Erythroblast (primary cell): ENCODE data around the gene HEY2.
"Not testable (repeated sequence)": the region's sequence is repeated elsewhere in the genome, so short reads cannot be mapped to it uniquely, and the experiment has no call there.

Source experiments
- DNase-seq, 2 experiments: peaks; one replicate each; lab custom pipeline; 2025; lab: John Stamatoyannopoulos, UW
- GATA1 ChIP-seq: IDR thresholded peaks from 2 replicates; pipeline ENCODE4 v1.6.1; 2011; ENCODE audit warnings: low read depth, mild to moderate bottlenecking, control low read depth, low read length, moderate library complexity
- POLR2A ChIP-seq: IDR thresholded peaks from 2 replicates; pipeline ENCODE4 v1.6.1; 2011; ENCODE audit warnings: mild to moderate bottlenecking, low read length

The HEY2 gene

GRCh38 chr6:125802383-125802782, 53.0 kb downstream of the HEY2 start:
- no peak for DNase-seq
- TF ChIP-seq GATA1 = no peak
- TF ChIP-seq POLR2A = no peak

DNA sequence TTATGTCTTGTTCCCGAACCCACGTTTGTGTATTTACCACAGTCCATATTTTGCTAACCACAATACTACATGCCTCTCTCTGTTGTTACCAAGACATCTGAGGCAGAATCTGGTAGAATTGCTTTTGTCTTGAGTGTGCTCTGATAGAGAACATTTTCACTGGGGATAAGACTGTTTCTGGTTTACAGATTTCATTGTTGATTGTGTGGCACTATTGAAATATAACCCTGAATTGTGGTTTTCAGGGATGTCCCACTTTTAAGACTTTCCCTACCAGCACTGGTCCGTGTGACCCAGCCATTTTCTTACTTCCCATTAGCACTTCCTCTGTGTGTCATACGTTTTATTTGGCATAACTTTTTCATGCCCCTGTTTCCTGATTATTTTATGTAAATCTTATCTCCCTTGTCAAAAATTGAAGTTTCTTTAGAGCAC, 53.5 kb downstream of the HEY2 start:
- TF ChIP-seq GATA1 = no peak
- TF ChIP-seq POLR2A = no peak
- DNase-seq = no peak

- DNase-seq = no peak
- TF ChIP-seq POLR2A = no peak
- TF ChIP-seq GATA1 = no peak
Observed at GRCh38 chr6:125804264-125804663, 54.8 kb downstream of the HEY2 start.

DNA sequence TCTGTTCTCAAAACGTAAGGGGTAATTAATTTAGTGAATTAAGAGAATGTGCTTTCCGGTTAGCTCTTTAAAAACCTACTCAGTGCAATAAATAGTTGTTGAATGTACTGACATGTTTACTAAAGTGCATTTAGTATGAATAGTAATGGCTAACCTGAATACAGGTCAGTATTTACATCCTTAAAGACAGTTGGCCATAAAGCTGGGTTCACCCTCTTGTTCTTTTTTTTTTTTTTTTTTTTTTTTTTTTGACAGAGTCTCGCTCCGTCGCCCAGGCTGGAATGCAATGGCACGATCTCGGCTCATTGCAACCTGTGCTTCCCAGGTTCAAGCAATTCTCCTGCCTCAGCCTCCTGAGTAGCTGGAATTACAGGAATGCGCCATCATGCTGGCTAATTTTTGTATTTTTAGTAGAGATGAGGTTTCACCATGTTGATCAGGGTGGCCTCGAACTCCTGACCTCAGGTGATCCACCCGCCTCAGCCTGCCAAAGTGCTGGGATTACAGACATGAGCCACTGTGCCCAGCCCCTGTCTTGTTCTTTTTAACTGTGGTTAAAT, 55.5 kb downstream of the HEY2 start:
- not testable (repeated sequence) for DNase-seq

DNA sequence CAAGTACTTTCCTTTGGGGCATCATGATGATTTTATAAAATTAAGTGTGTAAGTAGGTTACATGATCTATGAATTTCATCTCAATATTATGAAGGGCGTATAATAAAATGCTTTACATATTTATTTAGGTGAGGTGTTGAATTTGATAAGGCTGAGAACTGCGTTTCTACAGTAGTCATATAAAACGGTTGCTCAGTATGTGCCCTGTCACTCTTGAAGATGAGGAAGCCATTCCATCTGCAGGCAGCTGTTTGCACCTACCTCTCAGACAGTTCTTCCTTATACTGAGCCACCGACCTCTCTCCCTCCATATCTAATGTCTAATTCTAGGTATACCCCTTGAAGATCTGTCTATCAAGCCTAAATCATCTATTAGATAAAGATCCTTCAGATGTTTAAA, 57.4 kb downstream of the HEY2 start:
- DNase-seq = no peak
- TF ChIP-seq GATA1 = no peak
- no peak for TF ChIP-seq POLR2A

DNA sequence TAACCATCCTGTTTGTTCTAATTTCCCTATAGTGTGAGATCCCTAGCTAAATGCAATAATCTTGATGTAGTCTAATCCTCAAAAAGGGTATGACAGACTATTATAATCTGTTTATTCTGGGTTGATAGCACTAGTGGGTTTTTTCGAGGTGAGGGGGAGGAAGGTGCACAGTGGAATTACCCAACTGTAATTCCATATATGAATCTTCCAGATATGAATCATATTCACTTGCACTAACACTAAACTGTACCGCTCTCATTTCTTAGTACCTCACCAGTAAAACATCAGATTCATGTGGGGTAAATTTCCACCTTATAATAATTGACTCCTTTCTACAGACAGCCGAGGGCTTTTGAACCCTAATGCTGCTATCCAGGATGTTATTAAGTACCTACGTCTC, 57.9 kb downstream of the HEY2 start:
- TF ChIP-seq POLR2A (no peak), GATA1 (no peak)
- no peak for DNase-seq

GRCh38 chr6:125808060-125808459, 58.6 kb downstream of the HEY2 start:
- TF ChIP-seq POLR2A (no peak), GATA1 (no peak)
- no peak for DNase-seq

DNA sequence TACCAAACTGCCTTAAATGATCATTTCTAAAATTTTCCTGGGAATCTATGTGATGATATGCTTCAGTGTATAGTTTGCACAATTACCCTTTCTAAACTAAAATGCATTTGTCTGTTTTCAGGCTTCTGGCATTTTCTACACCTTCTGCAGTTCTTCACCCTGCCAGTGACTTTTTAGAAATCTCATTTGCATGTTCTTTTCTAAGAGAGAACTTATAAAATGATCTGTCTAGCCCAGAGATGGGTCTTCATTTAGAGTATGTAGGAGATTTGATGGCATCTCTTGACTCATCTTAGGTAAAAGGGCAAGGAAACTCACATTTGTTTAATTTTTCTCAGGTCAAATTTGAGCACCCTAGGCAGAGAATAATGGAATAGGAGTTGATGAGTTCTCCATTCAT, 59.2 kb downstream of the HEY2 start:
- DNase-seq = no peak

GRCh38 chr6:125809570-125810170, 60.2 kb downstream of the HEY2 start:
- DNase-seq = no peak
- no peak for TF ChIP-seq POLR2A
- TF ChIP-seq GATA1 = no peak

More for the DNA sequence above, 59.2 kb downstream of the HEY2 start:
- no peak for TF ChIP-seq GATA1
- TF ChIP-seq POLR2A = no peak

- DNase-seq = no peak
- TF ChIP-seq POLR2A (no peak), GATA1 (no peak)
Observed at GRCh38 chr6:125810445-125810844, 61.0 kb downstream of the HEY2 start.
